H1 (cell line): ENCODE measurements around the gene DCAF8L2.
"Not testable (repeated sequence)": the region's sequence is repeated elsewhere in the genome, so short reads cannot be mapped to it uniquely, and the experiment has no call there.

Experiments used
- EGR1 ChIP-seq: IDR thresholded peaks from 2 replicates; pipeline ENCODE4 v1.6.1; 2011; ENCODE audit warnings: low read depth, low read length, borderline replicate concordance
- EP300 ChIP-seq, 2 experiments: IDR thresholded peaks; 1 replicate in 1 of 2; 2 replicates in 1 of 2; pipeline ENCODE4 v1.6.1; 2011 to 2012; ENCODE audit warnings: low read depth in 2 of 2, low read length in 2 of 2, mild to moderate bottlenecking in 2 of 2, borderline replicate concordance in 1 of 2, inconsistent platforms in 1 of 2, moderate library complexity in 1 of 2
- FOSL1 ChIP-seq: IDR thresholded peaks from 2 replicates; pipeline ENCODE4 v1.6.1; 2011; ENCODE audit warnings: mild to moderate bottlenecking, low read depth, low read length, moderate library complexity; ENCODE audit not compliant: insufficient read depth
- POLR2A ChIP-seq, 2 experiments: IDR thresholded peaks; 1 replicate in 1 of 2; 2 replicates in 1 of 2; pipeline ENCODE4 v1.6.1; 2011; ENCODE audit warnings: low read depth in 2 of 2, low read length in 2 of 2, mild to moderate bottlenecking in 2 of 2; ENCODE audit errors: control extremely low read depth in 1 of 2
- POLR2AphosphoS5 ChIP-seq: IDR thresholded peaks from 2 replicates; pipeline ENCODE4 v1.6.1; 2011; ENCODE audit warnings: low read depth, low read length
- TF ChIP-seq, protein P1 (sequence below), 3 experiments: IDR thresholded peaks; 1 replicate in 2 of 3; 2 replicates in 1 of 3; pipeline versions ENCODE4 v1.5.1 to v1.6.1; 2011; ENCODE audit warnings: low read length in 3 of 3, mild to moderate bottlenecking in 3 of 3, inconsistent platforms in 2 of 3, low read depth in 1 of 3, moderate library complexity in 1 of 3; ENCODE audit not compliant: insufficient read depth in 1 of 3; ENCODE audit errors: control extremely low read depth in 1 of 3

GRCh38 chrX:27541161-27541560 is 49.0 kb upstream of the DCAF8L2 start:
- TF ChIP-seq, protein P1, sequence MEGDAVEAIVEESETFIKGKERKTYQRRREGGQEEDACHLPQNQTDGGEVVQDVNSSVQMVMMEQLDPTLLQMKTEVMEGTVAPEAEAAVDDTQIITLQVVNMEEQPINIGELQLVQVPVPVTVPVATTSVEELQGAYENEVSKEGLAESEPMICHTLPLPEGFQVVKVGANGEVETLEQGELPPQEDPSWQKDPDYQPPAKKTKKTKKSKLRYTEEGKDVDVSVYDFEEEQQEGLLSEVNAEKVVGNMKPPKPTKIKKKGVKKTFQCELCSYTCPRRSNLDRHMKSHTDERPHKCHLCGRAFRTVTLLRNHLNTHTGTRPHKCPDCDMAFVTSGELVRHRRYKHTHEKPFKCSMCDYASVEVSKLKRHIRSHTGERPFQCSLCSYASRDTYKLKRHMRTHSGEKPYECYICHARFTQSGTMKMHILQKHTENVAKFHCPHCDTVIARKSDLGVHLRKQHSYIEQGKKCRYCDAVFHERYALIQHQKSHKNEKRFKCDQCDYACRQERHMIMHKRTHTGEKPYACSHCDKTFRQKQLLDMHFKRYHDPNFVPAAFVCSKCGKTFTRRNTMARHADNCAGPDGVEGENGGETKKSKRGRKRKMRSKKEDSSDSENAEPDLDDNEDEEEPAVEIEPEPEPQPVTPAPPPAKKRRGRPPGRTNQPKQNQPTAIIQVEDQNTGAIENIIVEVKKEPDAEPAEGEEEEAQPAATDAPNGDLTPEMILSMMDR (IDR thresholded peaks at IDR 0.05; ENCODE audit: control extremely low read depth in 1 of 3, insufficient read depth in 1 of 3, low read depth in 1 of 3, low read length in 3 of 3): not testable (repeated sequence)
- not testable (repeated sequence) for TF ChIP-seq EGR1; POLR2A (IDR thresholded peaks at IDR 0.05; ENCODE audit: control extremely low read depth in 1 of 2, low read depth in 2 of 2, low read length in 2 of 2); EP300 (IDR thresholded peaks at IDR 0.05; ENCODE audit: borderline replicate concordance in 1 of 2, low read depth in 2 of 2, low read length in 2 of 2); POLR2AphosphoS5; FOSL1
